AG04450 (cell line): Measurements from ENCODE around the gene ARHGEF35. TPM values are rescaled to one million over a fixed set of nuclear protein-coding genes. Genes with fewer than 3 reads are reported as not detected.

Experiments
- CTCF ChIA-PET: fragments of 300-600, 350-600 bp; formaldehyde crosslinking; extraction: SDS; loops from one replicate; lab custom pipeline; 2022; ENCODE audit warnings: antibody characterized with exemption, inconsistent platforms; lab: Charles Lee
- POLR2A ChIA-PET: fragments of 350-600 bp; formaldehyde crosslinking; extraction: SDS; loops from one replicate; lab custom pipeline; 2021; ENCODE audit warnings: antibody characterized with exemption, inconsistent platforms; lab: Yijun Ruan, JAX
- DNase-seq: peaks from one replicate; pipeline ENCODE4 v3.0.0-alpha.2; 2011; ENCODE audit warnings: low read depth, low spot score
- H3K27ac ChIP-seq: one replicate; pipeline ENCODE4 v1.5.1; 2012; ENCODE audit warnings: low read depth, low read length, control low read depth
- H3K27me3 ChIP-seq: one replicate; pipeline ENCODE4 v1.6.0; 2012; ENCODE audit warnings: low read length; ENCODE audit not compliant: control insufficient read depth, insufficient read depth
- H3K4me3 ChIP-seq: 2 replicates; pipeline ENCODE4 v1.5.1; 2011; ENCODE audit warnings: mild to moderate bottlenecking, low read depth, low read length, control low read depth
- H3K9me3 ChIP-seq: 2 replicates; pipeline ENCODE4 v1.5.1; 2012; ENCODE audit warnings: low read length; ENCODE audit not compliant: control insufficient read depth, insufficient read depth
- polyA plus RNA-seq: library from polyadenylated mRNA; depleted of rRNA; stranded (reverse); fragments of >200 nt; gene quantifications from 2 replicates; pipeline ENCODE4 v1.2.3, GENCODE V29; 2011; rRNA removed
- TF ChIP-seq, protein P1 (sequence below): IDR thresholded peaks from 2 replicates; pipeline ENCODE4 v1.5.1; 2011; ENCODE audit warnings: low read depth, low read length, control low read depth, inconsistent platforms

ARHGEF35 gene
- polyA plus RNA-seq, 1 experiment = 0.10 TPM

DNA sequence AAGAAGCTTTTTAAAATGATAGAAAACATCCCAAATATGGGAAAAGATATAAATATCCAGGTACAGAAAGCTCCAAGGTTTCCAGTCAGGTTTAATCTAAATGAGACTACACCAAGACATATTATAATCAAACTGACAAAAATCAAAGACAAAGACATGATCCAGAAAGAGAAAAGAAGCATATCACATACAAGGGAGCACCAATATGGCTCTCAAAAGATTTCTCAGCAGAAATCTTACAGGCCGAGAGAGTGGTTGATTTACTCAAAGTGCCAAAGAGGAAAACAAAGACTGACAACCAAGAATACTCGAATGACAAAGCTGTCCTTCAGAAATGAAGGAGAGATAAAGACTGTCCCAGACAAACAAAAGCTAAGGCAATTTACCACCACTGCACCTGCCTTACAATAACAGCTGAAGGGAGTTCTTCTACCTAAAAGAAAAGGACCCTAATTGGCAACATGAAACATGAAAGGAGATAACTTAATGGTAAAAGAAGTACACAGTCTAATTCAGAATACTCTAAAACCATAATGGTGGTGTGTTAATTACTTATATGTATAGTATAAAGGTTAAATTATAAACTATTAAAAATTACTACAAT lies 47.3 kb downstream of the ARHGEF35 start:
- Histone ChIP-seq H3K4me3 (no peak overlapping the region), H3K27ac (no peak overlapping the region), H3K27me3 (no peaks in the 10 kb centered on the region), H3K9me3 (peaks cover 7% of the 10 kb centered on the region)
- DNase-seq = no peak
- ChIA-PET POLR2A (no interaction called here), CTCF (interaction anchor here (0.5 to 1.4 kb wide), 2 partner anchors 20 to 944 kb away, joined by 3 to 5 read pairs; no protein-coding TSS in a partner anchor)
- TF ChIP-seq, protein P1, sequence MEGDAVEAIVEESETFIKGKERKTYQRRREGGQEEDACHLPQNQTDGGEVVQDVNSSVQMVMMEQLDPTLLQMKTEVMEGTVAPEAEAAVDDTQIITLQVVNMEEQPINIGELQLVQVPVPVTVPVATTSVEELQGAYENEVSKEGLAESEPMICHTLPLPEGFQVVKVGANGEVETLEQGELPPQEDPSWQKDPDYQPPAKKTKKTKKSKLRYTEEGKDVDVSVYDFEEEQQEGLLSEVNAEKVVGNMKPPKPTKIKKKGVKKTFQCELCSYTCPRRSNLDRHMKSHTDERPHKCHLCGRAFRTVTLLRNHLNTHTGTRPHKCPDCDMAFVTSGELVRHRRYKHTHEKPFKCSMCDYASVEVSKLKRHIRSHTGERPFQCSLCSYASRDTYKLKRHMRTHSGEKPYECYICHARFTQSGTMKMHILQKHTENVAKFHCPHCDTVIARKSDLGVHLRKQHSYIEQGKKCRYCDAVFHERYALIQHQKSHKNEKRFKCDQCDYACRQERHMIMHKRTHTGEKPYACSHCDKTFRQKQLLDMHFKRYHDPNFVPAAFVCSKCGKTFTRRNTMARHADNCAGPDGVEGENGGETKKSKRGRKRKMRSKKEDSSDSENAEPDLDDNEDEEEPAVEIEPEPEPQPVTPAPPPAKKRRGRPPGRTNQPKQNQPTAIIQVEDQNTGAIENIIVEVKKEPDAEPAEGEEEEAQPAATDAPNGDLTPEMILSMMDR = no peak

DNA sequence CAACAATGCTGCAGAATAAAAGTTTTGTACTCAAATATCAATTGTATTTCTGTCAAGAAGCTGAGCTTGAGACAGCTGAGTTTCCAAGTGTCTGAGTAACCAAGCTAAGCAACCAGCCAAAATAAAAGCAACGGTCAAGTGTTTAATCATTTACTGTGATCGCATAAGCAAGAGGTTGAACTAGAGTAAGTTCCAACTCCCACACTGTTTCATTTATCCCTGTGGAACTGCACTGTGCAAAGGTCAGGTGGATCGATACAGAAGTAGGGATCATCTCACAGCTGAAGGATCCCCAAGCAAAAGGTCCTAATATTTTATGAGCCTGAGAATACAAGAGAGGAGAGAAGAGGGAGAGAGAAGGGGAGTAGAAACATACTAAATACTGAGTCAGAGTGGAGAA lies 51.2 kb downstream of the ARHGEF35 start:
- H3K4me3 ChIP-seq = no peak overlapping the region
- H3K27ac ChIP-seq = no peak overlapping the region
- DNase-seq = no peak
- TF ChIP-seq, protein P1 = no peak
- H3K27me3 ChIP-seq = no peaks in the 10 kb centered on the region
- CTCF ChIA-PET = no interaction called here
- POLR2A ChIA-PET = no interaction called here
- peaks cover 7% of the 10 kb centered on the region for H3K9me3 ChIP-seq

DNA sequence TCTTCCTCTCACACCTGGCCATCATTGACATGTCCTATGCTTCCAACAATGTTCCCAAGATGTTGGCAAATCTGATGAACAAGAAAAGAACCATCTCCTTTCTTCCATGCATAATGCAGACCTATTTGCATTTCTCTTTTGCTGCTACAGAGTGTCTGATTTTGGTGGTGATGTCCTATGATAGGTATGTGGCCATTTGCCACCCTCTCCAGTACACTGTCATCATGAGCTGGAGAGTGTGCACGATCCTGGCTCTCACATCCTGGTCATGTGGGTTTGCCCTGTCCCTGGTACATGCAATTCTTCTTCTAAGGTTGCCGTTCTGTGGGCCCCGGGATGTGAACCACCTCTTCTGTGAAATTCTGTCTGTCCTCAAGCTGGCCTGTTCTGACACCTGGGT lies 53.4 kb downstream of the ARHGEF35 start:
- no peak overlapping the region for H3K27ac ChIP-seq
- no peak for DNase-seq
- no peak overlapping the region for H3K4me3 ChIP-seq
- H3K9me3 ChIP-seq = peaks cover 4% of the 10 kb centered on the region
- CTCF ChIA-PET = interaction anchor here (1.0 kb wide), 1 partner anchor 14 kb away, joined by 5 read pairs; no protein-coding TSS in a partner anchor
- POLR2A ChIA-PET = no interaction called here
- TF ChIP-seq, protein P1 = no peak
- H3K27me3 ChIP-seq = no peaks in the 10 kb centered on the region

DNA sequence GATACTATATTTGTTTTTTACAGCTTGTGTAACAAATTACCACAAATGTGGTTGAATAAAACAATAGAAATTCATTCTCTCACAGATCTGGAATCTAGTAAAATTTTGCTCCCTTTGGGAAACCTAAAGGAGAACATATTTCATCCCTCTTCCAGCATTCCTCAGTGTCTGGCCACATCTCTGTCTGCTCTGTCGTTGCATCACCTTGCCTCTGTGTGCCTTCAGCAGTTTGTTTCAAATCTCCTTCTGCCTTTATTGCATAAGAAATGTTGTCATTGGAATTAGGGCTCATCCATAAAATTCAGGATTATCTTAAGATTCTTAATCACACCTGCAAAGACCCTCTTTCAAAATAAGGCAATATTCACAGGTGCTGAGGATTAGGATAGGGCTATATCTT lies 58.1 kb downstream of the ARHGEF35 start:
- H3K27me3 ChIP-seq = no peaks in the 10 kb centered on the region
- H3K27ac ChIP-seq = no peak overlapping the region
- POLR2A ChIA-PET = no interaction called here
- H3K9me3 ChIP-seq = no peaks in the 10 kb centered on the region
- CTCF ChIA-PET = no interaction called here
- TF ChIP-seq, protein P1 = no peak
- no peak for DNase-seq
- H3K4me3 ChIP-seq = no peak overlapping the region

Other genes starting within 250 kb of the ARHGEF35 start
- gene OR2F1, start 241.0 kb downstream of the ARHGEF35 start, polyA plus RNA-seq = not detected in 2 replicates
- gene OR6B1, start 195.5 kb downstream of the ARHGEF35 start, polyA plus RNA-seq = not detected in 2 replicates
- gene OR2A5, start 146.9 kb downstream of the ARHGEF35 start, polyA plus RNA-seq = not detected in 2 replicates
- gene OR2A25, start 126.0 kb downstream of the ARHGEF35 start, polyA plus RNA-seq = not detected in 2 replicates
- not detected in 2 replicates for gene OR2A12, start 109.6 kb downstream of the ARHGEF35 start, polyA plus RNA-seq
- gene OR2A2, start 86.2 kb downstream of the ARHGEF35 start, polyA plus RNA-seq = not detected in 2 replicates
- not detected in 2 replicates for gene OR2A14, start 72.7 kb downstream of the ARHGEF35 start, polyA plus RNA-seq
- gene CTAGE4, start 12.4 kb downstream of the ARHGEF35 start, polyA plus RNA-seq = 0.04 TPM in 1 of 2 replicates, not detected in the other
- not detected in 2 replicates for gene OR2A42, start 43.8 kb upstream of the ARHGEF35 start, polyA plus RNA-seq
- 0.06 TPM in 1 of 2 replicates, not detected in the other for gene OR2A7, start 69.0 kb upstream of the ARHGEF35 start, polyA plus RNA-seq
- gene CTAGE8, start 73.5 kb upstream of the ARHGEF35 start, polyA plus RNA-seq = 0.16 TPM in 1 of 2 replicates, not detected in the other
- not detected in 2 replicates for gene OR2A1, start 116.6 kb upstream of the ARHGEF35 start, polyA plus RNA-seq
- gene ARHGEF5, start 159.6 kb upstream of the ARHGEF35 start, polyA plus RNA-seq = 0.47 and 0.79 TPM in 2 replicates
- gene NOBOX, start 207.9 kb upstream of the ARHGEF35 start, polyA plus RNA-seq = not detected in 2 replicates